ENCODE measurements around the gene COL15A1. TPM values are rescaled to one million over a fixed set of nuclear protein-coding genes. Genes with fewer than 3 reads are reported as not detected.

The COL15A1 gene
- total and polyA plus RNA-seq, 2 of the 8 experiments (the other 6 are each of a cell fraction or from before 2014, with no cell fraction given) = 0.12 to 0.15 TPM

- no peak for TF ChIP-seq CHD2 (IDR thresholded peaks at IDR 0.05; ENCODE audit: low read length)
- no peak for TF ChIP-seq HDAC6 (IDR thresholded peaks at IDR 0.05; ENCODE audit: low read depth, low read length)
These were observed 72.2 kb downstream of the COL15A1 start (continued) for GRCh38 chr9:99015890-99016289.

All from H1 (cell line).